SKM-1 (cell line): Measurements from ENCODE around the gene IMMT.
"Not testable (repeated sequence)": the region's sequence is repeated elsewhere in the genome, so short reads cannot be mapped to it uniquely, and the experiment has no call there.

ENCODE experiments used
- DNase-seq: peaks from one replicate; lab custom pipeline; 2025; ENCODE audit not compliant: unreplicated experiment; lab: John Stamatoyannopoulos, UW

The IMMT gene

GRCh38 chr2:86195055-86195807 lies at the start of gene IMMT:
Gene IMMT (minus strand): TSS chr2:86195462. CDS start chr2:86195382, 80 bp downstream.
- peak; percentile 98 for DNase-seq

GRCh38 chr2:86244781-86245180 lies 49.5 kb upstream of the IMMT start:
- not testable (repeated sequence) for DNase-seq

DNA sequence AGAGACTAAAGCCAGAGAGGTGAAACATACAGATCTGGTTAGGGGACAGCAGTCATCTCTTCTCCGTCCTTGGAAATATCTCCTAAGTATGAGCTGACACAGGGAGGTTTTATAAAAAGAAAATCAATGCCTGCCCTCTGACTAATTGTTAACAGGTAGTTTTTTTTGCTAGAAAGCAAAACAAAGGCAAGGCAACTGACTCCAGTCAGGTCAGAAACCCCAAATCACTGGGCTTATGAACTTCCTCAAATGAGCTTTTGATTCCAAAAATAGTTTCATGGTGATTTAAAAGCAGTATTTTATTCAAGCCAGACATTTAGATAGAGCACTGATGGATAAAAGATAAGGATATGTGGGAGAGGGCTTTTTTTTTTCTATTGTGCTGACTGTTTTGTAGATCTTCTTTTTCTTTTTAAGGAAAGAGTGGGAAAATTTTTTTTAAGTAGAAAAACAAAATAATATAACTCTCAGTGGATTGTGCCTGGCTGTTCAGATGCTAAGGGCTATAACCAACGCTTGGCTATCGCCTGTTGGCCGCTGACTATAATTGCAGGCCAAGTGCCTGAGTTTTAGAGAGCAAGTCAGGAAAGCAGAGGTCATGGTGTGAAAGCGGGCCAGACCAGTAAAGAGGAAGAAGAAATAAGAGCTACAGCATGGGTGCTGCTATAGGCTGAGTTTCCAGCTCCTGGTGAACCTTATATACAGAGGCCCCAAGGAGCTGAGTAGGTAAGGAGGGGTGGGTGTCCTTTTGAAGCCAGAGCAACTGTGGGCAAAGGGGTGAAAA lies 48.9 kb upstream of the IMMT start:
- no peak for DNase-seq

GRCh38 chr2:86243272-86243671 lies 48.0 kb upstream of the IMMT start:
- DNase-seq, result no peak

DNA sequence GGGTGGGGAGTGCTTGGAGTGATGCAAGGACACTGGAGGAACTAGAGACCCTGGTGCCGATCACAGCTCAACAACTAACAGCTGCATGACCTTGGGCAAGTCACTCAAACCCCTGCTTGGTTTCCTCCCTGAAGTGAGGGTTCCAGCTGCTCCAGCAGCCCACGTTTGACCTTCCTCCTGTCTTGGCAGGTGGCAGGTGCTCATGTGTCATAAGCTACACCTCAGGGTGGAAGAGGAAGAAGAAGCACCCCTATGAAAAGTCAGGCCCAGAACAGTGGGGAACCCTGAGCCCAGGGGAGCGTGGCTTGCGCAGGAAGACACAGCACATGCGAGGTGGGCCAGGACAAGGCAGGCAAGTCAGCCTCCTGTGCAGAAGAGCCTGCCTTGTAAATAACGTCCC lies 46.3 kb upstream of the IMMT start:
- no peak for DNase-seq

DNA sequence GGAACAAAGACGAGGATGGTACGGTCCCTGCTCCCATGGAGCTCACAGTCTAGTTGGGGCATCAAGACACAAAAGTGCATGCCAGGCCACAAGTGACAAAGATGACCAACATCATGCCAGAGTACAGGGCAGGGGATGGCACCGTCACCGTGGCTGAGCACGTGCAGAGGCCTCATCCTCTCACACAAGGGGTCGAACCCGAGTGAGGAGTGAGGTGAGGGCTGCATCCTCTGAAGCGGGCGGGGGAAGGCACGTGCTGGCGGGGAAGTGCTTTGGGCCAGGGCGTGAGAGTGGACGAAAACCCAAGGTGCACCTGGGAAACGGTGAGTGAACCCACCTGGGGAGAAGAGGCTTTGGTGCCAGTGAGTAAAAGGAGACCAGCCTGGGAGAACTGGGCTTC lies 45.0 kb upstream of the IMMT start:
- DNase-seq, result no peak

DNA sequence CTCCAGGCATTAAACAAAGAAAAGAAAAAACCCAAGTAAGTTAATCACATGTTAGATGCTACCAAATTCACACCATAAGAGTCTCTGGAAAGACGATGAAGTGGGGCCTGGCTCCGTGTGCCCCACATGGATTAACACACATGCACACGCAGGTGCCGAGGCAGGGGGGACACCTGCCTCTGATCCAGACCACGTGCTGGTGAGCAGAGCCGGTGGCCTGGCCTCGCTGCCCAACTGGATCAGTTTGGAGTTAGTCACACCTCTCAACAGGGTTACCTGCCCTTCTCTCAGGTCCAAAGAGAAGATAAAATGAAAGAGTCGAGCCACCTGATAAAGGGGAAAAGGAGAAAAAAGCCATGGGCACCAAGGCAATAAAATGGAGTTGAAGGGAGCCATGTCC lies 44.5 kb upstream of the IMMT start:
- no peak for DNase-seq

- DNase-seq, result no peak
Observed at GRCh38 chr2:86239326-86239725, 44.1 kb upstream of the IMMT start.

DNA sequence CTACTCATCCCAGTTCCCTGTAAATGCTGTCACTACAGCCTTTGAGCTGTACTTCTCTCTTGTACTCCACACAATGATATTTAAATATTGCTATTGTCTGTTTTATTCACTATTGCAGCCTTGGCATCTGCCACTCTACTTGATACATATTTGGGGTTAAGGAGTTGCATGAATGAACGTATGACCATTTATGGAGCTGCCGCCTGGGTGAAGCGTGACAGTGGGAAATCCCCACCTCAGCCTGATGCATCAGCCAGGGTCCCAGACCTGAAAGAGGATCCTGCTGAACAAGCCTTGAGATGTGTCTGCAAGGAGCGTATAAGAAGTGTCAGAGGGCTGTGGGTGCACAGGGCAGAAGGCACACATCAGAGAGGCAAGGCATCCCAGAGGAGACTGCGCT lies 43.1 kb upstream of the IMMT start:
- no peak for DNase-seq

GRCh38 chr2:86237172-86237571 lies 41.9 kb upstream of the IMMT start:
- DNase-seq, result no peak

GRCh38 chr2:86235196-86235980 lies 40.1 kb upstream of the IMMT start:
- no peak for DNase-seq

DNA sequence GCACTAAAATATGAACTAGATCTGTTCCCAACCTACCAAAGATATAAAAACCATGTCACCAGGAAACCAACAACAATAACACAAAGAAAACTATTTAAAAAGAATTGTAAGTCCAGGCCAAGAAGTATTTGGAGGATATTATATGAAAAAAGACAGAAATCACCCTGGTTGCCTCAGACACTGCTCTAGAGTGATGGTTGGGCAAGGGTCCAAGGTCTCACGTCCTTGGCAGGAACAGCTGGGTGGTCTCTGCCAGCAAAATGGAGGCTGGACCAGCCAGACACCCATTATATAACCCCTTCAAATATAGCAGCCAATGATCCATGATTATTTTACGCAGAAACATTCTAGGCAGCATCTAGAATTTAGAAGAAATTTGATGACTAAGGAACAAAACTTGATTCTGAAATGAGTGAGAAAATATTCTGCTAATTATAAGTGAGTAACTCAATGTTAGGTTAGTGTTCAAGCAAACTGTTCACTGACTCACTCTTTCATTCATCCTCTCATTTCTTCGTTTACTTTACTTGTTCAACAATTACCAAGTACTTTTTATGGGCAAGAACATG lies 39.4 kb upstream of the IMMT start:
- no peak for DNase-seq

DNA sequence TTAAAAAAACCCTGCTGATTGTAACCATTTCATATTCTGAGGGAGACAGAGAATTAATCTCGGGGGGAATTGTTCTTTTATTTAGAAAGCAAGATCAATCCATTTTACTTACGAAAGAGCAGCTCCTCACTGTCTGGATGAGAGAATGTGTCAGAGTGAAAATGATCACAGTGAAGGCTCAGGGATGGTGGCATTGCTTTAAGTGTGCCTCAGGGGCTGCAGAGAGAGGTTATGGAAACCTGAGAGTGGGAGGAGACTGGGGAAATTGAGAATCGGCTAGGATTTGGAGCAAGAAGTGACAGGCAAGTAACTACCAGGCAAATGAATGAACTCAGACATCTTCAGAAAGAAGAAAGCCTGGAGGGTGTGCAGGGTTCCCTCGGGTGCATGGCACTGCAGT lies 38.2 kb upstream of the IMMT start:
- no peak for DNase-seq

GRCh38 chr2:86232910-86233309 lies 37.6 kb upstream of the IMMT start:
- no peak for DNase-seq

GRCh38 chr2:86232373-86232784 lies 37.1 kb upstream of the IMMT start:
- DNase-seq, result no peak

- DNase-seq, result no peak
Observed at GRCh38 chr2:86231680-86232372, 36.6 kb upstream of the IMMT start.

DNA sequence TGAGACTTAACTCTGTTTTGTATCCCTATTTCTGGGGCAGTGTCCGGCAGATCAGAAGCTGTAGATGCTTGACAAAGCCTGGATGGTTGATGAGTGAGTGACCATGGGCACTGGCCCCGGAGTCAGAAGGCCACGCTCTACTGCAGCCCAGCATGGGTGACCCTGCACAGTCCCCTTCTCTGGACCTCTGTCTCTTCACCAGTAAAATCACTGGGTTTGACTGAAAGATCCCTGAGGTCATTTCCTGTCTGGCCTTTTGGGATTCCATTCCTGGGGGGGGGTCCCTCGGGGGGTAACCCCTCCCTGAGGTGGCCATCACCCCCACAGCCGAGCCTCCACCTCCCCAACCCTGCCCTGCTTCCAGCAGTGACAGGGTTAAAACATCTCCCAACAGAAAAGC lies 35.7 kb upstream of the IMMT start:
- no peak for DNase-seq

GRCh38 chr2:86229221-86229620 lies 34.0 kb upstream of the IMMT start:
- DNase-seq, result peak; percentile 86

GRCh38 chr2:86228574-86228973 lies 33.3 kb upstream of the IMMT start:
- not testable (repeated sequence) for DNase-seq

DNA sequence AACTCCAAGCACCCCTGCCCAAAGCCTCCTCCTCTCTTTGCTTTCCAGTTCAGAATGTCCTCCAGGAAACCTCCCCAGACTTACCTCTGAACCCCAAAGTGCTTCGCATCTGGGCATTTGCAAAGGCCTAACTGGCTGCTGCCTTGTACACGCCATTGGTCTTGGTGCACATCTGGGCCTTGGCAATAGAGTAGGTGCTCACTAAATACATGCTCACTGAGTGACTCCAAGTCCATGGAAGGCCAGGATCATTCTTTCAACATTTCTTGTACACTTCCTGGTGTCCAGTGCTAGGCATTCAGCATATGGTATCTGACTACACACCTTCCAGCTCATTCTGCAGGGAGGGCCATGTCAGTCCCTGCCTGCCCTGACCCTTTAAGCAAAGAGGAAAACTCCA lies 32.4 kb upstream of the IMMT start:
- DNase-seq, result no peak
